HG02970 (cell line): Measurements from ENCODE around the gene PSMB11.

Experiments used
- ATAC-seq: cut with Tn5 transposase; IDR thresholded peaks from one replicate; pipeline ENCODE4 v1.9.1; 2021; ENCODE audit warnings: mild to moderate bottlenecking, moderate library complexity, moderate number of reproducible peaks; ENCODE audit not compliant: unreplicated experiment, low FRiP score

Gene PSMB11

DNA sequence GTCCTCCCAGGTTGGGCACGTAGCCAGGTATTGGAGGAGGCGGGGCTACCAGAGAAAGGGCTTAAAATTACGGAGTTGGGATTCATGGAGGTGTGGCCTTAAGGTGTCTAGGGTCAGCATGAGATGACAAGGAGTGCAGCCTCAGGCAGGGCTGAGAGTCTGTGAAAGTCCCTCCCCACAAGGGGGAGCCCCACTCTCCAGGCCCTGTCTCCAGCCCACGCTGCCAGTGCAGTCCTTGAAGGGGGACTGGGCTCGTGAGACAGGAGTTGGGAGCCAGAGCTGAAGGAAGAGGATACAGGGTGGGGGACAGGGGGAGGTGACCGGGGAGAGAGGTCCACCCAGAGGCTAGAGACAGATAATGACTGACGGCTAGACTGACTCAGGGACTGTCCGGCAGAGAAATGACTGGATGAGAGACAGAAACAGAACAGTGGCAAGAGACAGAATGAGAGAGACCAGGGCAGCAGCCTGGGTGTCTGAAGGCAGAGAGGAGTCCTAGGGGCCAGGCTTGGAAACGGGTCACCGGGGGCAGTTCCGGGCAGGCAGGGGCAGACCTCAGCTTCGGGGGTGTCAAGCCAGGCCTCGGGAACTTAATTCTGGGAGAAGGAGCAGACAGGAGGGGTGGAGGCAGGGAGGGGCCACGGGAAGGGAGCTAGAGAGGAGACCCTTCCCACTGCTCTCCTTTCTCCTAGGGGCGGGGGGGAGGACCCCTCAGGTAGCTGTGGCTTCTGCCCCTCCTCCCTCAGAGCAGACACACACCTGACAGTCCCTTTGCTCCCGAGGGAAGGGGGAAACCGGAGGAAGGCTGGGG, 14.3 kb downstream of the PSMB11 start:
- no peak for ATAC-seq

DNA sequence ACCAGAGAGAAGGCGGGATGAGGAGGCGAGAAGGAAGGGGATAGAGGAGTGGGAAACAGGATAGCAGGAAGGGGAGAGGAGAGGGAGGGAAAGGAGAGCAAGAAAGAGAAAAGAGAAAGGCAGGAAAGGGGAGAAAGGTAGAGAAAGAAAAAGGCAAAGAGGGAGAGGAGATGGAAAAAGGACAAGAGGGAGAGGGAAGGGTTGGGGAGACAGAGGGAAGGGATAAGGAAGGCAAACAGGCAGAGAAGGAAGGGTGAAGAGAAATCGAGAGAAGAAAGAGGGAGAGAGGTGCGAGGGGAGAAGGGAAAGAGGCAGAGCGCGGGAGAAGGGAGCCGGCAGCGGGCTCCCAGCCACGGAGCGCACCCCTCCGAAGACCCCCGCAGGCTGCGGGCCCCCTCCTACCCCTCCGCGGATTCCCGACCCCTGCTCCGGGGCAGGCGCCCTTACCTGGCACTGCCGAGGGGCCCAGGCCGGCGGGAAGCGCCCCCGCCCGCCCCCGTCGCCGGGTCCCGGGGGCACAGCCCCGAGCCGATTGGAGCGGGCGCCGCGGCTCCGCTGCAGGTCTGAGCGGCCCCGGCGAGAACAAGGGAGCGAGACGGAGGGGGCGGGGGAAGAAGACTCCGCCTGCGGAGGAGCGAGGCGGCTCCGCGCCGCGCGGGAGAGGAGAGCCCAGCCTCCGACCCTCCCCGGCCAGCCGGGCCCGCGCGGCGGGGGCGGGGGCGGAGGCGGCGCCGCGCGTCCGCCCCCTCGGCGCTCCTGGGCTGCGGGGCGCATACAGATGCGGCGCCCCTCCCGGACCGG, 15.1 kb downstream of the PSMB11 start, which contains the start of gene CDH24:
CDH24 (minus strand) TSS at position 565 of the 801 bp plus-strand sequence. CDS start 1,787 bp downstream, outside the sequence.
- no peak for ATAC-seq

DNA sequence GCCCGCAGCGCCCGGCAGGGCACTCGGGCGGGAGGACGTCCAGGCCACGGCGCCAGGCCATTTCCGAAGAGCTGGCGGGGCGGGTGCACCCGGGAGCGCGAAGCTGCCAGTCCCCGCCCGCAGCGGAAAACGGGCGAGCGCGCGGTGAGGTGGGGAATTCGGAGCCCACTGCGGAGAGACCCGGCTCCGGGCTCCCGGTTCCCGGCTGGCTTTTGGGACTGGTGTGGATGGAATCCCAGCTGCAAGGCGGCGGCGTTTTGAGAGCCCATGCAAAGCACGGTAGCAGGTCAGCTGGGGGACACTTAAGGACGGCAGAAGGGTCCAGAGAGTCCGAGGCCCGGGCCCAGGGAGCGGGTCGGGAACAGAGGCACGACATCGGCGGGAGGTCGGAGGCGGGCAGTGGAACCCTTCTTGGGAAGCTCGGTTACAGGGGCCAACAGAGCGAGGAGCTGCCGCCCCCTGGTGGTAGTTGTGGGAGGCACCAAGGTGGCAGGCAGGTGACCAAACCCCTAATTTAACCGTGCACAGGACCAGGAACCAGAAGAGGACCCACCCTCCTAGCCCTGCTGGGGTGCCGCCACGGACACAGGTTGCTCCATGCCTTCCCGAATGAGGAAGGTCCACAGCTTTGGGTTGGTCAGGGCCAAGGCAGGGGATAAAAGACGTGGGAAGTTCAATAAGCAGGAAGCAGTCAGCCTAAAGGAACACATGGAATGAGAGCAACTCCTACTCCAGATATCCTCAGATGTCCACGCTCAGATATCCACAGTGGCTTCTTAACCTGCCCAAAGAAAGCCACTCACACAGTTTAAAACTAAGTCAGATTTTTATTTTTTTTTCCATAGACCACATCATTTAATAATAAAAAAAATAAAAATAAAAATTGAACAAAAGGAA, 16.0 kb downstream of the PSMB11 start:
- peak; percentile 63 for ATAC-seq

DNA sequence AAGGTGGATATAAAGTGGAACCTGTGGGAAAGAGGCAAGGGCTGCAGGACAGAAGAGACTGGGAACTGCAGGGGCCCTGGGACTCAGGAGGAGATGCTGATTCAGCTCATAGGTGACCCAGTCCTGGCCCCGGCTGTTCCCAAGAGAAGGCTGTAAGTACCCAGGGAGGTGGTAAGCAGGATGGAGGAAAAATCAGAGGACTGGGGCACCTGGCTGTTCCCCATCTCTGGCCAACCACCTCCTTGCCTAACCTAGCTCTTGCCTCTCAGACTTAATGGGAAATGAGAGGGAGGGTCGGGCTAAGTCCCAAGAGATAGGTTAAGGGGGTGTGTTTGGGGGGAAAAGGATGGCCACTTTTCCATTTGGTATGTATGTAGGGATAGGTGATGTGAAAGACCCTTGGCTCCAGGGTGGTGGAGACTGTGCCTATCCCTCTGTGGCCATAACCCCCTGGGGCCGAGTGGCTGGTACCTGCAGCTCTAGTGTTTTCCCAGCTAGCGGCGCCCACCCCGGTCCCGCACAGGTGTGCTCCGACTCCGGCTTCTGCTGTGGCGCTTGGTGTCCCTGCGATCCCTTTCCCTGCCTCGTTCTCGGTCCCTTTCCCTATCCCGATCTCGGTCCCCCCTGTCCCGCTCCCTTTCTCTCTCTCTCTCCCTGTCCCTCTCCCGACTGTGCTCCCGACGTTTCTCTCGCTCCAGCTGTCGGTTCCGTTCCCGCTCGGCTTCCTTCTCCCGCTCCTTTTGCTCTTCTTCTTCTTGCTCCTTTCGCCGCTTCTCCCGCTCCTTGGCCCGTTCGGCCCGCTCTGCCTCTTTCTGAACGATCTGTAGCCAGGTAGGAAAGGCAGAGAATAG, 16.9 kb downstream of the PSMB11 start:
- ATAC-seq: no peak

DNA sequence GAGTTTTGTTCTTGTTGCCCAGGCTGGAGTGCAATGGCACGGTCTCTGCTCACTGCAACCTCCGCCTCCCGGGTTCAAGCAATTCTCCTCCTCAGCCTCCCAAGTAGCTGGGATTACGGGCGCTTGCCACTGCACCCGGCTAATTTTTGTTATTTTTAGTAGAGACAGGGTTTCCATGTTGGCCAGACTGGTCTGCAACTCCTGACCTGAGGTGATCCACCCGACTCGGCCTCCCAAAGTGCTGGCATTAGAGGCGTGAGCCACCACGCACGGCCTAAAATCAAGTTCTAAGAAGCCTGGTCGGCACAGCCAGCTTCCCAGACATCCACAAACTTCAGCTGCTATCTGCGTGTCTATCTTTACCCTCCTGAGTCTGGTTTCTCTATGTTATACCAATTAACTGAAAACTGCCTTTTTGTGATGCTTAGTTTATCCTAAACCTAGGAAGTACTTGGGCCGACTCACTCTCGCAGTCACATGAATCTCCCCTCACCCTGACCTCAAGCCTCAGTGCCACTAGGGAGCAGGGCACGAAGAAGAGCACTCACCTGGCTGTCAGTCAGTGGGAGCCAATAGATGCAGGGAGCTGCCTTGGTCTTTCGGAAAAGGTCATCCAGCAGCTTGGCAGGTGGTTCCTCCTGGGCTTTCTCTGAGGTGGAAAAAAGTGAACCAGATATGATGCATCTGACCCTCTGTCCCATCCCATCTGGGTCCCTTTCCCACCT, 18.7 kb downstream of the PSMB11 start:
- ATAC-seq: no peak

DNA sequence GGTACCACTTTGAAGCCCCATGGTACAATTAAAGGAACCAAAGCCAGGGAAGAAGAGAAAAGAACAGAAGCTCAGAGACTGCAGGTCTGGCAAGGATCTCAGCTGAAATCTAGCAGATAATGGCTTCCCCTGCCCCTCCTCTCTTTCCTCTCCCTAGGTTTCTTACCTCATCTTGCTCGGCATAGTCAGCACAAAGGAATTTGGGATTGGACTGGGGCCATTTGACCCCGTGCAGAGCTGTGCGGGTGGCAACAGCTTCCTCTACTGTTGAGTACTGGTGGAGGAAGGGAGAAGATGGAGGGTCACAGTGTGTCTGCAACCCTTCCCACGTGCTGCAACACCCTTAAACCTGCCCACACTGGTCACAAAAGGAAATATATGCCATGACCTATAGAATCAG, 20.0 kb downstream of the PSMB11 start:
- no peak for ATAC-seq

DNA sequence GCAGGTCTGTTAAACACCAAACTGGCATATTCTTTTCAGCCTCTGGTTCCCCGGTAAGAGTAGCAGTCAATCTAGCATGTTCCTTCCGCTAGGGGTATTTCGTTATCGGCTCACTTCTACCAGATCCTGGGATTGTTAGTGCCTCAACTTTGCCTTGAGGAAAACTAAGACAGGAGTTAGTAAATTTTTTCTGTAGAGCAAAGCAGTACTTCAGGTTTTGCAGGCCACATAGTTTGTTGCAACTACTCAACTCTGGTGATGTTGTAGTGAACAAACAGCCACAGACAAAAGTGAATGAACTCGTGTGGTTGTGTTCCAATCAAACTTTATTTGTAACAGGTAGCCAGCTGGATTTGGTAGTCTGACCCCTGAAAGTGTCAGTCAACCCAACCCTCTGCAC, 21.6 kb downstream of the PSMB11 start:
- no peak for ATAC-seq

DNA sequence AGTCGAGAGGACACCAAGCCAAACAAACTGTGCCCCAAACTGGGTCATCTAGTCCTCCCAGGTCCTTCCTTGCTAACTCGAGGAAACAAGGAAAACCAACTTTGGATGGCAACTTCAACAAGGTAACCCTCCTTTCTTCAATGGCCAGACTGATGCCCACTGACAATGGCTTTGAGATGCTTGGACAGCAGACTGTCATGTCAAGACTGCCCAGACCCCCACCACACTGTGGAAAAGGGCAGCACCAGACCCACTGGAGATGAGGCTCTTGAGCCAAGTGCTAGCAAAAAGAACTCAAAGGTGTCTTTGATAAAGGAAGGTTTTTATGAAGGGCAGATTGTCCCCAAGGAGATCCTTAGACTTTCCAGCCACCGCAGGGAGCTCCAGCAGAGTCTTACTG, 24.4 kb downstream of the PSMB11 start:
- ATAC-seq: no peak

DNA sequence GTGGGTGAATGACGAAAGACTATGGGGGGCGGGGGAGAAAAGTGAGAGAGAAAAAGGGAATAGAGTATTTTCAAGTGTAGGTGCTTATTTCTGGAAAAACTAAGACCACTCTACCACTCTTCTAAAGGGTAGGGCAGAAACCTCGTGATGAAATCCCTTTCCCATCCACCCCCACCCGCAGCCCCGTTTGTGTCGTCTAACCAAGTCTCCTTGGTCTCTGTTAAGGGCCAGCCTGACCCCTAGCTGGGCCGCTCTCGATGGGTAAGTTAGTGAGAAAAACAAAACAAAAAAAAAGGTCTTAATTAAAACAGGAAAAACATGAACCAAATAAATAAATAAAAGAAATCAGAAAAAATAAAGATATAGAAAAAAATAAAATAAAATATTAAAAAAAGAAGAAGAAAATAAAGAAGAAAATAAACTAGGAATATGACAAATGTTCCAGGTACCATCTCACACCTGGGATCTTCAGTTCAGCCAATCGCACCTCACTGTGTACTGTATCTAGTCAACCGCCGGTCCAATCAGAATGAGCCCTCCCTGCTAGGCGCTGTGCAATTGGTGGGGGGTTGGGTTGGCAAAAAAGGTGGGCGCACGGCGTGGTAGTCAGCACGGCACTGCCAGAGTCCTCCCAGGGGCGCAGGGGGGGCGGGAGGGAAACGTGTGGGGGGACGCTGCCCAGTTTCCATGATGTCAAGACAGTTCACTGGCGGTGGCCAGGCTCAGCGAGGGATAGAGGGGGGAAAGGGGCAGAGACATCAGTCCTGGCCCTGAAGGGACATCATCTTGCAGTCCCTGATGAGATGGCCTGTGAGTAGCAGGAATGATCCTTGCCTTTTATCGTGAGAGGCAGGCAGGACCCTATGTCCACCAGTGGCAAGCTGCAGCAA, 25.1 kb downstream of the PSMB11 start:
- ATAC-seq: no peak

DNA sequence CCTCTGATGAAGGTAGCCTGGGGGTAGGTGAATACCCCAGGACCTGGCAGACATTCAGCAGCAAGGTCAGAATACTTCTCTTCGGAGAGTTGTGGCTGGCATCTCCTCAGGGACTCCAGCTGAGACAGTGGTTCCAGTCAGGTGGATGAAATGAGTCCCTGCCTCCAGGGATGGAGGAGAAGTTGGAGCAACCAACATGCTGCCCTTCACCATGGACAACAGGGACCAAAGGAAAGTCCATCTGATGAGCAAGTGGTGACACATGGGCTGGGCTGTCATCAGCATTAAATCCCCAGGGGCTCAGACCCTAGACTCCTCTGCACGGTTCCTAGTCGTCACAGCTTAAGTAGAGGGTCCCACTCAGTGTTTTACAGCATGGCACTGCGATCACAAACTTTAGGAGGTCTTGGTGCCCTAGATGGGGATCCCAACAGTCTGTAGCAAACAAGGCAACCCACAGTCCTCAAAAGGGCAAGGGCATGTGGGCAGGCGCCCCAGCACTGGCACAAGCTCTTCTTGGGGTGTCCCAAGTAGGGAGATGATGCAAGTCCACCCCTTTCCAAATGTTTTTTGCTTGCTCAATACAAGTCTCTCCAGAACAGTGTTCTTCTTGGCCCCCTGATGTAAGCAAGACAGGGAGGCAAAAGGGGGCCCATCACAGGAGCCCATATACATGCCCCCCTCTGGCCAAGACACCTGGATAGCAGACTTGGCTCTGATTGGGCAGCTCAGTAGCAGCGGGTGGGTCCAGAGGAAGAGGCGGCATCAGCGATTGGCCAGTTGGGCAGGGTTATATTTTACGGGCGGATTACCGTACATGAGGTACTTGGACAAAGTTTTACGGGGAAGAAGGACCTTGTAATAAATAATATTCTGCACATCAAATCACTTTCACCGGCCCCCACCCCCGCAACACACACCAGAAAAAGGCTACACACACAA, 26.1 kb downstream of the PSMB11 start:
- no peak for ATAC-seq

DNA sequence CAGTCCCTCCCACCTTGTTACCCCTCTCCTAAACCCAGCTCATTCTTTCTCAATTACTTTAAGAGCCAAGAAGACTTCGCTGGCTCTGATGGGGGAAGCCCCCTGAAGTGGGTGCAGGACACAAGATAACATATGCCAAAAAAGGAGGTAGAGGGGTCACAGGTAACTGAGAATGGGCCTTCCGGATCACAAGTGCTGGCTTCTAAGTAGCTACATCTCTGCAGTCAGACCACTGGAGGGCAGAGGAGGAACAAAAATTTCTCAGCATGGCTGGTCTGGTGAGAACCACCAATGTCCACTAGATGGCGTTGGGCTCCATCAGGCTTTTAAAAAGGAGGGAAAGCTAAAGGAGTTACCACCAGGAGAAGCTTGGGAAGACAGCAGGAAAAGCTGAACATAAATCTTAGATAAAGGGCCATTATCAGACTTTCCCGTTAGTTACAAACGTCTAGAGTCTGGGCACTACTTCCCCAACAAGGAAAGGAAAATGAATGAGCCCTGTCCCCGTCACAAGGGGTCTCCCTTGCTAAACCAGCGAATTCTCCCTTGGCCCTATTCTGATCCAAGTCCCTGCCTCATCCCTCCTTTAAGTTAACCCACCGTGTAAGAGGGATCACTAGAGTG, 26.9 kb downstream of the PSMB11 start:
- no peak for ATAC-seq

DNA sequence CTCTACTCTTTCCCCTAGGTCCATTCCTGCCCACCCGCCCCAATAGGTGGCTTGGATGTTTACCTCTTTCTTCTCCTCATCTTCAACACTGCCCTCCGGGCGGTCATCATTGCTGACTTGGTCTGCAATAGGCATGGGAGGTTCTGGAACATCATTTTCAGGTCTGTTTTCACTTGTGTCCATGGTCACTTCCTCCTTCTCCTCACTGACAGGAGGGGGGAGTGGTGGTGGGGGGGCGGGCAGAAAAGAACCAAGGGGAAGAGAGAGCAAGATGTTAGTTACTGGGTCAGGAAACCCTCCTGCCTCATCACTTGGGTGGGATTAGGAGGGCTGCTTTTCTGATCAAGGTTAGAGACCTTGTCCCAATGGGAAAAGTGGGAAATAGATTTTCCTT, 27.4 kb downstream of the PSMB11 start:
- ATAC-seq: no peak

DNA sequence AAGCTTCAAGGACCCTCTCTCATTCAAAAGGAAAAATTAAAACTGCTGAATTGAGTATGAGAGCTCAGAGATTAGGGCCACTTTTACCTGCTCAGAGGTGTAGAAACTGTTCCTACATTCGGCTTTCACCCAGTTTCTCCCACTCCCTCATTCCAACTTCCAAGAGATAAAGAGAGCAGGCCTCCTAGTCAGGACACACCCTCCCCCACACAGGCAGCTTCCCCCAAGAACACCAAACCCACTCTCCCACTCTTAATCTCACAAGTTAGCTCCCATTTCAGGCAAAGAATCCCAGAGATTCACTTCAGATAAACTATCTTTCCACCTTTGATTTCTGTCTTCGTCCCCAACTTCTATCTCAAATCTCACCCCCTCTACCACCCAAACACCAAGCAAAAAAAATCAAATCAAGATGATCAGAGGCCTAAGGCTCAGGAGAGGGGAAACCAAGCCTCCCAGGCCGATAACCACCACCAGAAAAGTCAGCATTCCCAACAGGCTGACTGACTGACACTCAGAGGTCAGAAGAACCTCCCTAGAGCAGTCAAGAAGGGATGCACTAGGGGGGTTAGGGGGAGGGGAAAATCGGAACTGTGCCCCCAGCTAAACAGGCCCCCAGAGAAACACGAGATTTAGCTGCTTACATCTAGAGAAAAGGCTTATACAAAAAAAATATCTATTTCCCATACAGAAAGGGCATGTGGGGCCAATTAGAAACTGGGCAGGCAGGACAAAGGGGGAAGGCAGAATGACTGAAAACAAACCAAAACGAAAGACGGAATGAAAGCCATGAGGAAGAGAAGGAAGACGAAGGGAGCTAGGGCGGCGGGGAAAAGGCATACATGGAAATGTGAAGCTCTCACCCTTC, 28.5 kb downstream of the PSMB11 start:
- ATAC-seq: no peak

DNA sequence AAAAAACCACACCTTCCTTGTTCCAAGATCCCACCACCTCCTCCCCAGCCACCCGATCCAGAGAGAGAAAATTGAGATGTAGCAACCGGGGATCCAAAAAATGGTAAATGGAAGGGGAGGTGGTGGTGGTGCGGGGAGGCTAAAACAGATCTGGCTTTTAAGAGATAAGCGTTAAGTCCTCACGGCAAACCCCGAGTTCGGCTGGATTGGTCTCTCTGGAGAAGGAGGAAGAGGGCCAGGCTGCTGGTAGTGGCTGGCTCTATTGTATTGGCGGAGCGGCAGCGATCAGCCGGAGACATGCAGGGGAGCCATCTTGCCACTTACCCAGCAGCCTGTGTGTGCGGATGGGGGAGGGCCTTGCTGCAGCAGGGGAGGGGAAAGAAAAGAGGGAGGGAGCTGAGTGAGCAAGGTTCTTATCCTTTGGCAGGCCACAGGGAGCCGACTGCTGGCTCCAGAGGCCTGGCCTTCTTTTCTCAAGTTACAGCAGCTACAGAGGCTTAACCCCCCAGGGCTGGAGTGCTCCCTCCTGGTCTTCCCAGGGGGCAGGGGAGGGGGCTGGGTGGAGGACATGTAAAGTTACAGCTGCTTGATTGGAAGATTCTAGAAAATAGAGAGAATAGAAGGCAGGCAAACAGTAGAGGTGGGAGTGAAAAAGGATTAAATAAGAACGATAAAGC, 29.4 kb downstream of the PSMB11 start:
- no peak for ATAC-seq

DNA sequence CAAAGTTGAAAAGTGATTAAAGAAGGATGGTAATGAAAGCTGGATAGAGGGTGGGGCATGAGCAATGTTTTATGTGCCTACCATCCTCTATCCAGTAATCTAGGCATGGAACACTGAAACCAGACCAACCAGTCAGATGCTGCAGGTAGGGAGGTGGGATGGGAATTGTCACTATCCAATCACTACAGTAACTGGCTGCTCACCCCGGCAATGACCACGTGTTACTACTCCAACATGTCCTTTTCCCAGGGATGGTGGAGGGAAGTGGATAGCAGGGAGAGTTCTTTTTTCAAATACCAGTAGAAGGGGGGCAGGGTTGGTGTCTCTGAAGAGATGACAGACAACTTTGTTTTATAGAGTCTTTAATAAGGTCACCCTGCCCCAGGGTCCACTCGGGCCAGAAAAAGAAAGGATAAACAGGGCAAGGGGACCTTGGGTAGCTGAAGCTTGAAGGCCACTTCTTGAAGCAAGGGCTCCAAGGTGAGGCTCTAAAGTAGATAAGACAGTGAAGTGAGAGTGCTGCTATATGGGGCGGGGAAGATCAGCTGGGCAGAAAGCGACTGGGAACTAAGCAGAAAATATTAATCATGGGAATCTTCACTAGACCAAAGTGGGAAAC, 30.0 kb downstream of the PSMB11 start:
- no peak for ATAC-seq
